Adipose tissue (tissue), 3 donors: ENCODE results near the gene SLC41A3. TPM values are rescaled to one million over a fixed set of nuclear protein-coding genes. Genes with fewer than 3 reads are reported as not detected.
"Not testable (repeated sequence)": the region's sequence is repeated elsewhere in the genome, so short reads cannot be mapped to it uniquely, and the experiment has no call there.

Experiments used
- H3K27ac ChIP-seq: one replicate; pipeline ENCODE4 v1.5.1; 2013; ENCODE audit warnings: low read depth, low read length
- WGBS, 3 donors: extraction: QIAGEN DNeasy Blood & Tissue Kit; methylation state at CpG; one replicate each; pipeline ENCODE4 v1.1.7; 2013; 5-methylcytosine and 5-hydroxymethylcytosine counted together
- polyA plus RNA-seq, 3 donors: library from polyadenylated mRNA; stranded (reverse); fragments of 200-250 nt; gene quantifications; one replicate each; pipeline ENCODE4 v1.2.3, GENCODE V29; 2013
- donor health status: healthy with polysubstance abuse.
- donor health status: Bipolar disorder and iron deficiency.
- donor health status: healthy.

Gene SLC41A3
- polyA plus RNA-seq, 3 donors: 22.3 to 31.3 (median 31.3) TPM

GRCh38 chr3:126002189-126002588 is 81.7 kb downstream of the SLC41A3 start:
- no peak overlapping the region for H3K27ac ChIP-seq

- not testable (repeated sequence) for H3K27ac ChIP-seq
- 81 to 93% (median 87%) methylated on average over 4 of the region's 4 CpGs for WGBS, 3 donors
Measured at GRCh38 chr3:125996751-125997150, 87.2 kb downstream of the SLC41A3 start.

- 1 to 27% (median 15%) methylated on average over 52 of the region's 52 CpGs for WGBS, 3 donors
- no peak overlapping the region for H3K27ac ChIP-seq
Measured at GRCh38 chr3:125990253-125990970, 93.5 kb downstream of the SLC41A3 start.

GRCh38 chr3:125984951-125985350 is 99.0 kb downstream of the SLC41A3 start:
- H3K27ac ChIP-seq: not testable (repeated sequence)
- WGBS, 3 donors: 71 to 85% (median 82%) methylated on average over 2 of the region's 2 CpGs

GRCh38 chr3:125977104-125977503 is 106.8 kb downstream of the SLC41A3 start:
- not testable (repeated sequence) for H3K27ac ChIP-seq
- 32 to 68% (median 38%) methylated on average over 4 of the region's 7 CpGs for WGBS, 3 donors

GRCh38 chr3:125976003-125976390 is 107.9 kb downstream of the SLC41A3 start:
- not testable (repeated sequence) for H3K27ac ChIP-seq
- WGBS, 3 donors: 83 to 86% (median 86%) methylated on average over 2 to 3 of the region's 3 CpGs

- not testable (repeated sequence) for H3K27ac ChIP-seq
- WGBS, 3 donors: 60 to 76% (median 61%) methylated on average over 9 of the region's 9 CpGs
Measured at GRCh38 chr3:125975245-125976002, 108.5 kb downstream of the SLC41A3 start.

GRCh38 chr3:125971997-125972944 is 111.7 kb downstream of the SLC41A3 start:
- 2 to 3% (median 2%) methylated on average over 28 to 29 of the region's 31 CpGs for WGBS, 3 donors
- H3K27ac ChIP-seq: not testable (repeated sequence)

GRCh38 chr3:125968701-125969592 is 115.0 kb downstream of the SLC41A3 start, which contains the start of gene ROPN1B:
ROPN1B (plus strand) TSS chr3:125969178; CDS start chr3:125972055, 2,877 bp downstream.
- not testable (repeated sequence) for H3K27ac ChIP-seq
- 6 to 17% (median 11%) methylated on average over 2 to 4 of the region's 50 CpGs for WGBS, 3 donors

- not testable (repeated sequence) for H3K27ac ChIP-seq
- 63 to 95% (median 88%) methylated on average over 2 of the region's 2 CpGs for WGBS, 3 donors
Measured at GRCh38 chr3:125968121-125968520, 115.8 kb downstream of the SLC41A3 start.

GRCh38 chr3:125967156-125967555 is 116.8 kb downstream of the SLC41A3 start:
- no peak overlapping the region for H3K27ac ChIP-seq

- WGBS, 3 donors: 93 to 99% (median 94%) methylated on average over 3 of the region's 3 CpGs
- no peak overlapping the region for H3K27ac ChIP-seq
Measured at GRCh38 chr3:125965505-125965904, 118.4 kb downstream of the SLC41A3 start.

GRCh38 chr3:125963834-125964233 is 120.1 kb downstream of the SLC41A3 start:
- not testable (repeated sequence) for H3K27ac ChIP-seq
- 54 to 71% (median 55%) methylated on average over 1 of the region's 1 CpG for WGBS, 3 donors

- WGBS, 3 donors: 60 to 88% (median 73%) methylated on average over 6 of the region's 6 CpGs
- H3K27ac ChIP-seq: no peak overlapping the region
Measured at GRCh38 chr3:125961289-125961589, 122.7 kb downstream of the SLC41A3 start.

- WGBS, 3 donors: 79 to 91% (median 83%) methylated on average over 11 of the region's 11 CpGs
- H3K27ac ChIP-seq: no peak overlapping the region
Measured at GRCh38 chr3:125960456-125961288, 123.3 kb downstream of the SLC41A3 start.

GRCh38 chr3:125960066-125960424 is 123.9 kb downstream of the SLC41A3 start:
- 92 to 97% (median 92%) methylated on average over 14 of the region's 14 CpGs for WGBS, 3 donors
- no peak overlapping the region for H3K27ac ChIP-seq

GRCh38 chr3:125959317-125960065 is 124.4 kb downstream of the SLC41A3 start:
- WGBS, 3 donors: 94 to 97% (median 96%) methylated on average over 37 to 39 of the region's 39 CpGs
- no peak overlapping the region for H3K27ac ChIP-seq
